HFFc6 (cell line): ENCODE measurements around the gene RASAL3. TPM values are rescaled to one million over a fixed set of nuclear protein-coding genes. Genes with fewer than 3 reads are reported as not detected.

Experiments
- DNase-seq: peaks from one replicate; pipeline ENCODE4 v3.0.0-alpha.2; 2018
- H3K27ac Mint-ChIP-seq: 2 replicates; pipeline ENCODE4 v1.8.0; 2020; ENCODE audit warnings: mild to moderate bottlenecking, mixed read lengths
- H3K27me3 Mint-ChIP-seq: 2 replicates; pipeline ENCODE4 v1.8.0; 2021; ENCODE audit warnings: mild to moderate bottlenecking, moderate library complexity, mixed read lengths; ENCODE audit not compliant: insufficient read depth
- H3K36me3 Mint-ChIP-seq: 2 replicates; pipeline ENCODE4 v1.8.0; 2021; ENCODE audit warnings: low read depth, mixed read lengths
- H3K4me1 Mint-ChIP-seq: 2 replicates; pipeline ENCODE4 v1.8.0; 2020; ENCODE audit warnings: low read depth, mixed read lengths
- H3K4me3 Mint-ChIP-seq: 2 replicates; pipeline ENCODE4 v1.8.0; 2020; ENCODE audit warnings: mild to moderate bottlenecking, moderate library complexity, mixed read lengths
- H3K9me3 Mint-ChIP-seq: 2 replicates; pipeline ENCODE4 v1.8.0; 2020; ENCODE audit warnings: mild to moderate bottlenecking, mixed read lengths
- total RNA-seq, 6 experiments: library from RNA; stranded (reverse); fragmentation: NEBNext Ultra II Directional; extraction: Animal tissue kit (Norgen Biotek cat#: 25700); gene quantifications; 2 replicates in 1 of 6; 3 replicates in 5 of 6; pipeline ENCODE4 v1.2.3, GENCODE V29; 2021
- TF ChIP-seq, protein P1 (sequence below): fragments of 200-600 bp; sonication (generic); IDR thresholded peaks from 2 replicates; pipeline ENCODE4 v1.5.0; 2021; ENCODE audit warnings: antibody characterized with exemption, mild to moderate bottlenecking

The RASAL3 gene
- total RNA-seq, 6 experiments from 2014 or later = not detected

DNA sequence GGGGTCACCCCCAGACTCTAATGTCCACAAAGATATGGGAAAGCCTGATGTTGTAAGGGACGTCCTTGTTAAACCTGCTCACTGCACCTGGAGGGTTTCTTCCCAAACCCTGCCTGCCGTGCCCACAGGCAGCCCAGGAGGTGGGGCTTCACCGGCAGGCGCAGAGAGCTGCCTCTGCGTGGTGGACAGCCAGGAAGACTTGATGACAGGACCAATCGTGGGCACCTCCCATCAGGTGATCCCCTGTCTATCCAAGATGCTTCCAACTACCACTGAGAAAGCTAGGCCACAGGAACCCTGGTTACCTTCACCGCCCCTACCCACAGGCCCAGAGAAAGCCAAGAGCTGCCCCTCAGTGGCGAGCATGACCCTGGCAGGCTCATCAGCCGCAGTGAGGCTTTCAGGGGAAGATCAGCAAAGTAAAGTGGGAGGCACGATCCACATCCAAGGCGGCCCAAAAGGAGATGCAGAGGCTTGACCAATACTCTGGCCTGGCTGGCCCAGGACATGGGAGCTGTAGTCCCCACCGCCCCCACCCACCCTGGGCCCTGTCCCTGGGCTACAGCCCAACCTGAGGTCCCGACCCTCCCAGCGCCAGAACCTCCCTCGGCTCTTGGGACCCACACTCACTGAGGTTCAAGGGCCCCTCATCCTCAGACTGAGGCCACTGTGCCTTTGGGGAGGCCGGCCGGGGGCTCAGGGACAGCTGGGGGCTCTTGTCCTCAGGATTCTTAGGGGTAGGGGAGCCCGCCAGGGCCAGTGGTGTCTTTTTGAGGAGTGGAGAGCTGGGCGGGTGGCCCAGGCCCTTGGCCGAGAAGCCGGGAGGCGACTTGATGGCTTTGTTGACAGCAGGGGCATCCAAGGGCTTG lies 35.2 kb downstream of the RASAL3 start:
- peaks cover 5% of the 10 kb centered on the region for H3K27me3 Mint-ChIP-seq
- no peak overlapping the region for H3K27ac Mint-ChIP-seq
- peaks cover 23% of the 10 kb centered on the region for H3K4me1 Mint-ChIP-seq
- TF ChIP-seq, protein P1, sequence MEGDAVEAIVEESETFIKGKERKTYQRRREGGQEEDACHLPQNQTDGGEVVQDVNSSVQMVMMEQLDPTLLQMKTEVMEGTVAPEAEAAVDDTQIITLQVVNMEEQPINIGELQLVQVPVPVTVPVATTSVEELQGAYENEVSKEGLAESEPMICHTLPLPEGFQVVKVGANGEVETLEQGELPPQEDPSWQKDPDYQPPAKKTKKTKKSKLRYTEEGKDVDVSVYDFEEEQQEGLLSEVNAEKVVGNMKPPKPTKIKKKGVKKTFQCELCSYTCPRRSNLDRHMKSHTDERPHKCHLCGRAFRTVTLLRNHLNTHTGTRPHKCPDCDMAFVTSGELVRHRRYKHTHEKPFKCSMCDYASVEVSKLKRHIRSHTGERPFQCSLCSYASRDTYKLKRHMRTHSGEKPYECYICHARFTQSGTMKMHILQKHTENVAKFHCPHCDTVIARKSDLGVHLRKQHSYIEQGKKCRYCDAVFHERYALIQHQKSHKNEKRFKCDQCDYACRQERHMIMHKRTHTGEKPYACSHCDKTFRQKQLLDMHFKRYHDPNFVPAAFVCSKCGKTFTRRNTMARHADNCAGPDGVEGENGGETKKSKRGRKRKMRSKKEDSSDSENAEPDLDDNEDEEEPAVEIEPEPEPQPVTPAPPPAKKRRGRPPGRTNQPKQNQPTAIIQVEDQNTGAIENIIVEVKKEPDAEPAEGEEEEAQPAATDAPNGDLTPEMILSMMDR = no peak
- DNase-seq = no peak
- H3K9me3 Mint-ChIP-seq = no peaks in the 10 kb centered on the region
- peaks cover 29% of the 10 kb centered on the region for H3K36me3 Mint-ChIP-seq
- H3K4me3 Mint-ChIP-seq = no peak overlapping the region

GRCh38 chr19:15427991-15428471 lies 36.3 kb downstream of the RASAL3 start:
- TF ChIP-seq, protein P1 = no peak
- peaks cover 5% of the 10 kb centered on the region for H3K27me3 Mint-ChIP-seq
- DNase-seq = no peak
- H3K4me3 Mint-ChIP-seq = no peak overlapping the region
- peaks cover 37% of the 10 kb centered on the region for H3K36me3 Mint-ChIP-seq
- H3K9me3 Mint-ChIP-seq = no peaks in the 10 kb centered on the region; the same call in 1 of the 2 replicates
- no peak overlapping the region for H3K27ac Mint-ChIP-seq
- peaks cover 17% of the 10 kb centered on the region for H3K4me1 Mint-ChIP-seq

DNA sequence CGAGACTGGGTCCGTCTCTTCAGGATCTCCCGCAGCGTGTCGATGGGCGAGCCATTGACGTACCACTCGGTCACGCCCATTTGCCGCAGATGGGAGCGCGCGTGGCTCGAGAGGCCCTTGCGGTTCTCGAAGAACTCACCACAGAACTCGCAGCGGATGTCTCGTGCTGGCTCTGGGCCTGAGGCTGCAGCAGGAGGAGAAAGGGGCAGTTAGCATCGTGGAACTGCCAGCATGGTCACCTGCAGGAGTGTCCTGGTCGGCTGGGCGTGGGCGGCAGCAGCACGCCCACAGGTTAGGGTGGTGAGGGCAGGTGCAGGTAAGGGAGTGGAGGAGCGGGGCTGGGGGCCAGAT lies 37.0 kb downstream of the RASAL3 start:
- DNase-seq = no peak
- H3K27ac Mint-ChIP-seq = no peak overlapping the region
- TF ChIP-seq, protein P1 = no peak
- H3K9me3 Mint-ChIP-seq = no peaks in the 10 kb centered on the region; the same call in 1 of the 2 replicates
- H3K36me3 Mint-ChIP-seq = peaks cover 43% of the 10 kb centered on the region
- no peak overlapping the region for H3K4me3 Mint-ChIP-seq
- H3K4me1 Mint-ChIP-seq = peaks cover 15% of the 10 kb centered on the region
- peaks cover 5% of the 10 kb centered on the region for H3K27me3 Mint-ChIP-seq

GRCh38 chr19:15426485-15427349 lies 37.6 kb downstream of the RASAL3 start:
- Mint-ChIP-seq H3K9me3 (no peaks in the 10 kb centered on the region; the same call in 1 of the 2 replicates), H3K27ac (no peak overlapping the region), H3K36me3 (peaks cover 40% of the 10 kb centered on the region), H3K27me3 (peaks cover 3% of the 10 kb centered on the region), H3K4me1 (peaks cover 15% of the 10 kb centered on the region), H3K4me3 (no peak overlapping the region)
- no peak for DNase-seq
- TF ChIP-seq, protein P1 = no peak

- Mint-ChIP-seq H3K36me3 (peaks cover 34% of the 10 kb centered on the region), H3K27me3 (no peaks in the 10 kb centered on the region; the same call in 1 of the 2 replicates), H3K4me3 (no peak overlapping the region), H3K27ac (no peak overlapping the region), H3K4me1 (peaks cover 3% of the 10 kb centered on the region), H3K9me3 (no peaks in the 10 kb centered on the region; the same call in 1 of the 2 replicates)
- TF ChIP-seq, protein P1 = no peak
- DNase-seq = no peak
Measured at GRCh38 chr19:15425321-15425950, 38.9 kb downstream of the RASAL3 start.
